Suprapubic skin (tissue), 3 donors: ENCODE measurements around the gene CEP70.

Source experiments
- POLR2A ChIP-seq, 2 donors: fragments of 450-650 bp; IDR thresholded peaks; one replicate each; pipeline ENCODE4 v1.6.1; 2017; ENCODE audit warnings: antibody characterized with exemption in 2 of 2, mild to moderate bottlenecking in 2 of 2, moderate library complexity in 2 of 2
- TF ChIP-seq, protein P1 (sequence below), 2 donors: fragments of 200-600 bp in 1 of 2; fragments of 450-650 bp in 1 of 2; sonication (generic) in 1 of 2; IDR thresholded peaks; one replicate each; pipeline ENCODE4 v1.5.1; 2016 to 2019; ENCODE audit warnings: antibody characterized with exemption in 2 of 2, mild to moderate bottlenecking in 1 of 2, moderate library complexity in 1 of 2

DNA sequence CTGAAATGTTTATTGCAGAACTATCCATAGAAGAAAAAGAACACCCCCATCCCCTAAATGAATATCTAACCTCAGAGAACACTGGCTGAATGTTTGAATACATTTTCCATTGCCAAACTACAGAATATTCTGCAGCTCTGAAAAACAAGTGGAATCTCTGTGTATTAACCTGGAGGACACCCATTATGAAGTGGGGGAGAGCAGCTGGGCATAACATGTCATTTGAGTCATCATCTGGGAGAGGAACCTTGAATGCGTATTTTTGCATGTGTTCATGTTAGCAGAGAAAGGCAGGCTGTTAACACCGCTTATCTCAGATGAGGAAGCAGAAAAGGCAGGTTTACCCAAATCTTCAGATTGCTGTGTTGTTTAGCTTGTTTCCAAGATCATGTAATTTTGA, 128.1 kb downstream of the CEP70 start:
- TF ChIP-seq, protein P1, sequence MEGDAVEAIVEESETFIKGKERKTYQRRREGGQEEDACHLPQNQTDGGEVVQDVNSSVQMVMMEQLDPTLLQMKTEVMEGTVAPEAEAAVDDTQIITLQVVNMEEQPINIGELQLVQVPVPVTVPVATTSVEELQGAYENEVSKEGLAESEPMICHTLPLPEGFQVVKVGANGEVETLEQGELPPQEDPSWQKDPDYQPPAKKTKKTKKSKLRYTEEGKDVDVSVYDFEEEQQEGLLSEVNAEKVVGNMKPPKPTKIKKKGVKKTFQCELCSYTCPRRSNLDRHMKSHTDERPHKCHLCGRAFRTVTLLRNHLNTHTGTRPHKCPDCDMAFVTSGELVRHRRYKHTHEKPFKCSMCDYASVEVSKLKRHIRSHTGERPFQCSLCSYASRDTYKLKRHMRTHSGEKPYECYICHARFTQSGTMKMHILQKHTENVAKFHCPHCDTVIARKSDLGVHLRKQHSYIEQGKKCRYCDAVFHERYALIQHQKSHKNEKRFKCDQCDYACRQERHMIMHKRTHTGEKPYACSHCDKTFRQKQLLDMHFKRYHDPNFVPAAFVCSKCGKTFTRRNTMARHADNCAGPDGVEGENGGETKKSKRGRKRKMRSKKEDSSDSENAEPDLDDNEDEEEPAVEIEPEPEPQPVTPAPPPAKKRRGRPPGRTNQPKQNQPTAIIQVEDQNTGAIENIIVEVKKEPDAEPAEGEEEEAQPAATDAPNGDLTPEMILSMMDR (IDR thresholded peaks at IDR 0.05), result no peak
- TF ChIP-seq POLR2A (IDR thresholded peaks at IDR 0.05), result no peak
